ENCODE measurements around the gene STH.

- TF ChIP-seq CTCF (IDR thresholded peaks at IDR 0.05) (no peak), POLR2AphosphoS5 (IDR thresholded peaks at IDR 0.05) (no peak), POLR2A (IDR thresholded peaks at IDR 0.05; ENCODE audit: low read depth) (no peak)
These were observed 47.9 kb downstream of the STH start for GRCh38 chr17:46046957-46047356.

All from esophagus muscularis mucosa (tissue), 3 donors.